Airway epithelial cell (primary cell): ENCODE measurements around the gene RNF150. TPM values are rescaled to one million over a fixed set of nuclear protein-coding genes. Genes with fewer than 3 reads are reported as not detected.

Experiments used
- total RNA-seq: library from RNA; depleted of rRNA; stranded (reverse); fragments of >200 nt; gene quantifications from 2 replicates; pipeline ENCODE4 v1.2.3, GENCODE V29; 2015

The RNF150 gene
- 0.37 and 0.63 TPM in 2 replicates for total RNA-seq

DNA sequence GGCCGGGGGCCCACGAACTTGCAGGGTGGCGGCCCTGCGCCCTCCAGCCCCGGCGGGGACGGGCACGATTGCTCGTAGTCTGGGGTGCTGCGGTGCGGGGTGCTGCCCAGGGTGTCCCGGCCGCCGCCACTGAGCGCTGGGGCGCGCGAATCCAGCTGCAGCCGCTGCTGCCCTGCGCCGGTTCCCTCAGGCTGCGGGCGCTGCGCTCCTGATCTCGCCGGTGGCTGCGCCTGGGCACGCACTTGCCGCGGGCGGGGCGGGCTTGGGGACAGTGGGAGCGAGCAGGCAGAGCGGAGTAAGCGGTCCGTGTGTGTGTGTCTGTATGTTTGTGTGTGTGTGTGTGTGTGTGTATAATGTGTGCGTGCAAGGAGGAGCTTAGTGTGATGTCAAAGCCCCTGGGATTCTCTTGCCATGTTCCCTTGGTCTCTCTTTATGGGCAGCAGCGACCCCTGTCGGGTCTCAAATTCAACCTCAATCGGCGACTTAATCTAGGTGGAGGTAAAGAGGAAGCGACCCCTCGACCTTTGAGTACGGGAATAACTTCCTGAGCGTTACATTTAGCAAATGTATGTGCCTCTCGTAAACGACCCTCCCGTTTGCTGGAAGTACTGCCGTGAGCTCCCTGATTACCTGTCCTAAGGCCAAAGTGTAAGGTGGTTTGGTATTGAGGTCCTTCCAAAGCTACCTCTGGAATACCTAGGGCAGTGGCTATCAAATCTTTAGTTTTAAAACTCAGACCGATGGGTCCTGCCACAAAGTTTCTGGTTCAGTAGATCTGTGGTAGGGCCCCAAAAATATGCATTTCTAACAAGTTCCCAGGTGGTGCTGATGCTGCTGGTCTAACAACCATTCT is at the start of gene RNF150:
RNF150 (minus strand) TSS at position 324 of the 853 bp plus-strand sequence.

Other genes with a start within 250 kb of the RNF150 start
- gene ZNF330, start 87.4 kb upstream of the RNF150 start, total RNA-seq, result 28.3 and 29.0 TPM in 2 replicates